A673 (cell line): ENCODE measurements around the gene B3GNT3. TPM values are rescaled to one million over a fixed set of nuclear protein-coding genes. Genes with fewer than 3 reads are reported as not detected.

Experiments used
- BruUV-seq: library from RNA; stranded (reverse); fragments of 400-500 nt; replicated peaks from 2 replicates; lab custom pipeline; 2021; lab: Mats Ljungman, UMichigan
- CTCF ChIA-PET: fragments of 300-600 bp; sonication (Branson Sonifier 250); formaldehyde crosslinking; loops from one replicate; lab custom pipeline; 2022; ENCODE audit warnings: antibody characterized with exemption; lab: Charles Lee
- POLR2A ChIA-PET: fragments of 300-600 bp; sonication (Branson Sonifier 250); formaldehyde crosslinking; loops from one replicate; lab custom pipeline; 2022; ENCODE audit warnings: antibody characterized with exemption; ENCODE audit not compliant: low non-redundant PET; lab: Charles Lee
- DNase-seq: peaks from one replicate; pipeline ENCODE4 v3.0.0-alpha.2; 2015; ENCODE audit warnings: low spot score
- H3K27ac ChIP-seq: fragments of 200-600 bp; sonication (generic); 2 replicates; pipeline ENCODE4 v1.5.1; 2016; ENCODE audit warnings: mixed run types, low read depth, mild to moderate bottlenecking, mixed read lengths, antibody characterized with exemption, low read length; ENCODE audit not compliant: poor library complexity, severe bottlenecking
- H3K27me3 ChIP-seq: fragments of 200-600 bp; sonication (generic); replicated peaks from 2 replicates; pipeline ENCODE4 v1.6.1; 2017; ENCODE audit warnings: mixed run types, low read depth, mild to moderate bottlenecking, mixed read lengths, antibody characterized with exemption, low read length; ENCODE audit not compliant: insufficient read depth, poor library complexity
- H3K36me3 ChIP-seq: fragments of 200-600 bp; sonication (generic); 2 replicates; pipeline ENCODE4 v1.6.1; 2016; ENCODE audit warnings: mixed run types, mild to moderate bottlenecking, mixed read lengths, antibody characterized with exemption, low read length; ENCODE audit not compliant: insufficient read depth, poor library complexity, severe bottlenecking
- H3K4me1 ChIP-seq: fragments of 200-600 bp; sonication (generic); 2 replicates; pipeline ENCODE4 v1.6.1; 2017; ENCODE audit warnings: mixed run types, mild to moderate bottlenecking, mixed read lengths, antibody characterized with exemption, low read length; ENCODE audit not compliant: insufficient read depth, poor library complexity, severe bottlenecking
- H3K4me3 ChIP-seq: fragments of 200-600 bp; sonication (generic); 2 replicates; pipeline ENCODE4 v1.5.1; 2016; ENCODE audit warnings: low read depth, mixed run types, mild to moderate bottlenecking, mixed read lengths, low read length; ENCODE audit not compliant: poor library complexity, severe bottlenecking
- H3K9me3 ChIP-seq: fragments of 200-600 bp; sonication (generic); 2 replicates; pipeline ENCODE4 v1.6.1; 2016; ENCODE audit warnings: mixed run types, low read depth, mild to moderate bottlenecking, mixed read lengths, antibody characterized with exemption, low read length; ENCODE audit not compliant: poor library complexity, severe bottlenecking
- CTCF ChIP-seq: fragments of 300-800, 200-600 bp; sonication (generic); conservative IDR thresholded peaks from 2 replicates; pipeline ENCODE4 v1.5.1; 2017; ENCODE audit warnings: low read depth, mild to moderate bottlenecking, antibody characterized with exemption, low read length, moderate library complexity, mixed read lengths
- EZH2 ChIP-seq: fragments of 200-600 bp; sonication (generic); IDR thresholded peaks from 2 replicates; pipeline ENCODE4 v1.6.1; 2017; ENCODE audit warnings: borderline replicate concordance, low read depth, mild to moderate bottlenecking, mixed read lengths, antibody characterized with exemption, low read length; ENCODE audit not compliant: poor library complexity, severe bottlenecking
- intact Hi-C: fragments of 100-400 bp; cut with micrococcal nuclease; formaldehyde crosslinking; loops from one replicate; pipeline ENCODE4 v1.10.0; 2022; ENCODE audit not compliant: unreplicated experiment
- total RNA-seq: library from RNA; stranded (reverse); gene quantifications from 2 replicates; pipeline ENCODE4 v1.2.3, GENCODE V29; 2021

B3GNT3 gene
- total RNA-seq, 1 experiment from 2014 or later = not detected

- peak overlapping the region; percentile 47 for H3K4me3 ChIP-seq
- no peaks in the 10 kb centered on the region for H3K36me3 ChIP-seq
- H3K4me1 ChIP-seq = peaks cover 16% of the 10 kb centered on the region
- H3K27me3 ChIP-seq = no peaks in the 10 kb centered on the region
- ChIA-PET POLR2A (interaction anchor here (0.6 kb wide), 1 partner anchor 587 kb away, joined by 4 read pairs; no protein-coding TSS in a partner anchor), CTCF (interaction anchor here (0.5 to 1.0 kb wide), 2 partner anchors 11 to 17 kb away, joined by 3 to 16 read pairs; partner anchors contain the start of gene RPL18A)
- TF ChIP-seq CTCF = no peak
- TF ChIP-seq EZH2 = no peak
- no TSS peak for BruUV-seq
- H3K27ac ChIP-seq = peak overlapping the region; percentile 66
- peak; percentile 94 for DNase-seq
- H3K9me3 ChIP-seq = no peaks in the 10 kb centered on the region
- intact Hi-C loops = no loop called here
Observed at GRCh38 chr19:17841810-17842662, 47.1 kb downstream of the B3GNT3 start.

- Histone ChIP-seq H3K27ac (peak overlapping the region; percentile 66), H3K27me3 (no peaks in the 10 kb centered on the region), H3K4me1 (peaks cover 18% of the 10 kb centered on the region), H3K9me3 (no peaks in the 10 kb centered on the region), H3K4me3 (peak overlapping the region; percentile 47), H3K36me3 (no peaks in the 10 kb centered on the region)
- no peak for DNase-seq
- no peak for TF ChIP-seq EZH2
- TF ChIP-seq CTCF = no peak
- POLR2A ChIA-PET = no interaction called here
- intact Hi-C loops = no loop called here
- CTCF ChIA-PET = no interaction called here
- no TSS peak for BruUV-seq
Observed at GRCh38 chr19:17842663-17843291, 47.8 kb downstream of the B3GNT3 start.

DNA sequence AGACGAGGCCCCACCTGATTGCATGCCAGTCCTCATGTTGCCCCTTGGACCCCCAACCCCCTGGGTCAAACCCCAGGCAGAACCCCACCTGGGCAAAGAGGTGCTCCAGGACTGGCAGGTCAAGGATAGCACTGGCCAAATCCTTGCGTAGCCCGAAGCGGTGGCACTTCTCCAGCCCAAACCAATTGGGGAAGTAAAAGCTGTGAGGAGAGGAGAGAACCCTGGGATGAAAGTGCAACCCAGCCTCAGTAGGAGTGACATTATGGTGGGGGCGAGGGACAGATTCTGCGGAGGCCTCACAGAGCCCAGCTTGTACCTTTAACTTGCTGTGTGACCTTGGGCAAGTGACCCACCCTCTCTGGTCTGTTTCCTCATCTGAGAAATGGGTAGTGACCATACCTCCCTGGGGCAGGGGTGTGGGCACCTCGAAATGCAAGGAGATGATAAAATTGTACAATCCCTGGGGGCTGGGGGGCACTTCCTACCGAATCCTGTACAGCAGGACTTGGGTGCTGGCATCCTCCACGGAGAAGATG, 48.4 kb downstream of the B3GNT3 start:
- Histone ChIP-seq H3K36me3 (no peaks in the 10 kb centered on the region), H3K27me3 (no peaks in the 10 kb centered on the region), H3K27ac (no peak overlapping the region), H3K9me3 (no peaks in the 10 kb centered on the region), H3K4me3 (no peak overlapping the region), H3K4me1 (peaks cover 23% of the 10 kb centered on the region)
- intact Hi-C loops = no loop called here
- TF ChIP-seq EZH2 (no peak), CTCF (no peak)
- no TSS peak for BruUV-seq
- no peak for DNase-seq
- POLR2A ChIA-PET = no interaction called here
- CTCF ChIA-PET = no interaction called here
